Peyer's patch (tissue), 4 donors: Measurements from ENCODE around the gene GFOD1. TPM values are rescaled to one million over a fixed set of nuclear protein-coding genes. Genes with fewer than 3 reads are reported as not detected.

Source experiments
- DNase-seq, 3 donors: peaks; one replicate each; pipeline ENCODE4 v3.0.0-alpha.2; 2017 to 2019
- H3K27ac ChIP-seq, 4 donors: fragments of 200-600 bp; sonication (generic); one replicate each; pipeline ENCODE4 v1.5.1; 2016 to 2019
- H3K27me3 ChIP-seq, 2 donors: fragments of 200-600 bp; sonication (generic); one replicate each; pipeline ENCODE4 v1.5.1; 2019
- H3K36me3 ChIP-seq, 3 donors: fragments of 200-600 bp; sonication (generic); one replicate each; pipeline ENCODE4 v1.5.1; 2016 to 2019
- H3K4me1 ChIP-seq, 4 donors: fragments of 200-600 bp; sonication (generic); one replicate each; pipeline ENCODE4 v1.5.1; 2016 to 2019
- H3K4me3 ChIP-seq, 4 donors: fragments of 200-600 bp; sonication (generic); 1 replicate in 3 of 4; 2 replicates in 1 of 4; pipeline ENCODE4 v1.5.1; 2016 to 2019; ENCODE audit warnings: mild to moderate bottlenecking in 1 of 4
- H3K9me3 ChIP-seq, 4 donors: fragments of 200-600 bp; sonication (generic); one replicate each; pipeline ENCODE4 v1.5.1; 2016 to 2019; ENCODE audit warnings: mild to moderate bottlenecking in 1 of 4
- CTCF ChIP-seq, 6 experiments: fragments of 450-650 bp in 4 of 6; fragments of 200-600 bp in 2 of 6; sonication (generic) in 1 of 6; IDR thresholded peaks; one replicate each; pipeline ENCODE4 v1.5.1; 2017 to 2019; ENCODE audit warnings: antibody characterized with exemption in 6 of 6, mild to moderate bottlenecking in 3 of 6, moderate library complexity in 1 of 6
- POLR2A ChIP-seq, 2 donors: fragments of 450-650 bp; IDR thresholded peaks; one replicate each; pipeline ENCODE4 v1.5.1; 2017; ENCODE audit warnings: antibody characterized with exemption in 2 of 2, mild to moderate bottlenecking in 2 of 2, moderate library complexity in 2 of 2
- total RNA-seq, 4 donors: library from RNA; depleted of rRNA; stranded (reverse); fragments of >200 nt; gene quantifications; one replicate each; pipeline ENCODE4 v1.1.0, GENCODE V29; 2016

The GFOD1 gene
- total RNA-seq, 4 donors from 2014 or later = 10.7 to 24.2 (median 17.6) TPM

GRCh38 chr6:13465734-13466133, 21.7 kb downstream of the GFOD1 start:
- H3K4me1 ChIP-seq = peaks cover 0 to 22% (median 0%) of the 10 kb centered on the region in 4 donors
- H3K9me3 ChIP-seq = no peaks in the 10 kb centered on the region
- no peak for DNase-seq
- H3K27ac ChIP-seq = no peak overlapping the region
- TF ChIP-seq POLR2A (IDR thresholded peaks at IDR 0.05) = no peak
- no peak for TF ChIP-seq CTCF (IDR thresholded peaks at IDR 0.05)
- peaks cover 0 to 9% (median 0%) of the 10 kb centered on the region in 3 donors for H3K36me3 ChIP-seq
- no peaks in the 10 kb centered on the region for H3K27me3 ChIP-seq
- no peak overlapping the region for H3K4me3 ChIP-seq

GRCh38 chr6:13463941-13464340, 23.5 kb downstream of the GFOD1 start:
- H3K4me1 ChIP-seq = peaks cover 0 to 22% (median 0%) of the 10 kb centered on the region in 4 donors
- DNase-seq = no peak
- H3K27me3 ChIP-seq = no peaks in the 10 kb centered on the region
- no peak for TF ChIP-seq CTCF (IDR thresholded peaks at IDR 0.05)
- TF ChIP-seq POLR2A (IDR thresholded peaks at IDR 0.05) = no peak
- H3K9me3 ChIP-seq = no peaks in the 10 kb centered on the region
- no peaks in the 10 kb centered on the region for H3K36me3 ChIP-seq
- no peak overlapping the region for H3K4me3 ChIP-seq
- no peak overlapping the region for H3K27ac ChIP-seq

GRCh38 chr6:13463328-13463717, 24.1 kb downstream of the GFOD1 start:
- Histone ChIP-seq H3K9me3 (no peaks in the 10 kb centered on the region), H3K27me3 (no peaks in the 10 kb centered on the region), H3K4me3 (no peak overlapping the region), H3K36me3 (no peaks in the 10 kb centered on the region), H3K27ac (no peak overlapping the region), H3K4me1 (peaks cover 0 to 22% (median 0%) of the 10 kb centered on the region in 4 donors)
- no peak for TF ChIP-seq CTCF (IDR thresholded peaks at IDR 0.05)
- TF ChIP-seq POLR2A (IDR thresholded peaks at IDR 0.05) = no peak
- DNase-seq = no peak

- H3K27me3 ChIP-seq = no peaks in the 10 kb centered on the region
- no peak for DNase-seq
- H3K9me3 ChIP-seq = no peaks in the 10 kb centered on the region
- no peak overlapping the region for H3K4me3 ChIP-seq
- H3K27ac ChIP-seq = peak overlapping the region in 1 of 4 donors; percentile 22
- H3K4me1 ChIP-seq = peaks cover 0 to 21% (median 0%) of the 10 kb centered on the region in 4 donors
- no peaks in the 10 kb centered on the region for H3K36me3 ChIP-seq
- TF ChIP-seq CTCF (IDR thresholded peaks at IDR 0.05) (no peak), POLR2A (IDR thresholded peaks at IDR 0.05) (no peak)
Measured at GRCh38 chr6:13462458-13463327, 24.7 kb downstream of the GFOD1 start.

GRCh38 chr6:13461805-13462204, 25.6 kb downstream of the GFOD1 start:
- H3K27me3 ChIP-seq = no peaks in the 10 kb centered on the region
- TF ChIP-seq POLR2A (IDR thresholded peaks at IDR 0.05) (no peak), CTCF (IDR thresholded peaks at IDR 0.05) (no peak)

More at GRCh38 chr6:13461805-13462204, 25.6 kb downstream of the GFOD1 start:
- Histone ChIP-seq H3K9me3 (no peaks in the 10 kb centered on the region), H3K36me3 (no peaks in the 10 kb centered on the region), H3K4me1 (peaks cover 0 to 13% (median 0%) of the 10 kb centered on the region in 4 donors), H3K4me3 (no peak overlapping the region), H3K27ac (no peak overlapping the region)
- DNase-seq = no peak
